Loucy (cell line): ENCODE measurements around the gene SEL1L3.

ENCODE experiments used
- CTCF ChIP-seq: fragments of 200-600 bp; sonication (generic); conservative IDR thresholded peaks from 2 replicates; pipeline ENCODE4 v1.5.1; 2014; ENCODE audit warnings: mild to moderate bottlenecking, antibody characterized with exemption, low read length
- EZH2phosphoT487 ChIP-seq: fragments of 200-600 bp; IDR thresholded peaks from 2 replicates; pipeline ENCODE4 v1.6.1; 2018; ENCODE audit warnings: antibody characterized with exemption, mild to moderate bottlenecking, moderate library complexity, borderline replicate concordance

- no peak for TF ChIP-seq CTCF
- TF ChIP-seq EZH2phosphoT487, result no peak
These were observed 89.4 kb downstream of the SEL1L3 start for GRCh38 chr4:25773358-25773757.
